ENCODE data around the gene NLK.

GRCh38 chr17:28041844-28042656 lies 427 bp upstream of the NLK start:
- TF ChIP-seq RAD21 (CRISPR knock-in tag; IDR thresholded peaks at IDR 0.05) (no peak), CTCF (CRISPR knock-in tag; IDR thresholded peaks at IDR 0.05) (no peak), MAX (IDR thresholded peaks at IDR 0.05) (no peak), TAF1 (CRISPR knock-in tag; IDR thresholded peaks at IDR 0.05) (no peak), ZBTB25 (CRISPR knock-in tag; IDR thresholded peaks at IDR 0.05) (no peak), AHR (CRISPR knock-in tag; IDR thresholded peaks at IDR 0.05) (no peak), ZNF639 (CRISPR knock-in tag; conservative IDR thresholded peaks at IDR 0.05) (no peak)
